ENCODE measurements around the gene CRY2. TPM values are rescaled to one million over a fixed set of nuclear protein-coding genes. Genes with fewer than 3 reads are reported as not detected.

The CRY2 gene
- total and polyA plus RNA-seq, 4 donors: 16.7 to 72.9 (median 33.0) TPM

- no peaks in the 10 kb centered on the region for H3K27me3 ChIP-seq (ENCODE audit: control insufficient read depth in 4 of 4, insufficient read depth in 4 of 4, low read length in 3 of 4)
- 43% methylated on average over 8 of the region's 8 CpGs for WGBS
- H3K4me3 ChIP-seq (ENCODE audit: low read depth in 1 of 3, low read length in 3 of 3): no peak overlapping the region
- peaks cover 7 to 23% (median 13%) of the 10 kb centered on the region in 4 donors for H3K4me1 ChIP-seq (ENCODE audit: control insufficient read depth in 4 of 4, insufficient read depth in 4 of 4, low read length in 3 of 4)
- no peak for TF ChIP-seq TAF1 (conservative IDR thresholded peaks at IDR 0.05)
- no peak for TF ChIP-seq NR2F2 (IDR thresholded peaks at IDR 0.05)
- TF ChIP-seq, protein P1, sequence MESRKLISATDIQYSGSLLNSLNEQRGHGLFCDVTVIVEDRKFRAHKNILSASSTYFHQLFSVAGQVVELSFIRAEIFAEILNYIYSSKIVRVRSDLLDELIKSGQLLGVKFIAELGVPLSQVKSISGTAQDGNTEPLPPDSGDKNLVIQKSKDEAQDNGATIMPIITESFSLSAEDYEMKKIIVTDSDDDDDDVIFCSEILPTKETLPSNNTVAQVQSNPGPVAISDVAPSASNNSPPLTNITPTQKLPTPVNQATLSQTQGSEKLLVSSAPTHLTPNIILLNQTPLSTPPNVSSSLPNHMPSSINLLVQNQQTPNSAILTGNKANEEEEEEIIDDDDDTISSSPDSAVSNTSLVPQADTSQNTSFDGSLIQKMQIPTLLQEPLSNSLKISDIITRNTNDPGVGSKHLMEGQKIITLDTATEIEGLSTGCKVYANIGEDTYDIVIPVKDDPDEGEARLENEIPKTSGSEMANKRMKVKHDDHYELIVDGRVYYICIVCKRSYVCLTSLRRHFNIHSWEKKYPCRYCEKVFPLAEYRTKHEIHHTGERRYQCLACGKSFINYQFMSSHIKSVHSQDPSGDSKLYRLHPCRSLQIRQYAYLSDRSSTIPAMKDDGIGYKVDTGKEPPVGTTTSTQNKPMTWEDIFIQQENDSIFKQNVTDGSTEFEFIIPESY (IDR thresholded peaks at IDR 0.05): no peak
- no peak for TF ChIP-seq JUND (IDR thresholded peaks at IDR 0.05)
- TF ChIP-seq, protein P2, sequence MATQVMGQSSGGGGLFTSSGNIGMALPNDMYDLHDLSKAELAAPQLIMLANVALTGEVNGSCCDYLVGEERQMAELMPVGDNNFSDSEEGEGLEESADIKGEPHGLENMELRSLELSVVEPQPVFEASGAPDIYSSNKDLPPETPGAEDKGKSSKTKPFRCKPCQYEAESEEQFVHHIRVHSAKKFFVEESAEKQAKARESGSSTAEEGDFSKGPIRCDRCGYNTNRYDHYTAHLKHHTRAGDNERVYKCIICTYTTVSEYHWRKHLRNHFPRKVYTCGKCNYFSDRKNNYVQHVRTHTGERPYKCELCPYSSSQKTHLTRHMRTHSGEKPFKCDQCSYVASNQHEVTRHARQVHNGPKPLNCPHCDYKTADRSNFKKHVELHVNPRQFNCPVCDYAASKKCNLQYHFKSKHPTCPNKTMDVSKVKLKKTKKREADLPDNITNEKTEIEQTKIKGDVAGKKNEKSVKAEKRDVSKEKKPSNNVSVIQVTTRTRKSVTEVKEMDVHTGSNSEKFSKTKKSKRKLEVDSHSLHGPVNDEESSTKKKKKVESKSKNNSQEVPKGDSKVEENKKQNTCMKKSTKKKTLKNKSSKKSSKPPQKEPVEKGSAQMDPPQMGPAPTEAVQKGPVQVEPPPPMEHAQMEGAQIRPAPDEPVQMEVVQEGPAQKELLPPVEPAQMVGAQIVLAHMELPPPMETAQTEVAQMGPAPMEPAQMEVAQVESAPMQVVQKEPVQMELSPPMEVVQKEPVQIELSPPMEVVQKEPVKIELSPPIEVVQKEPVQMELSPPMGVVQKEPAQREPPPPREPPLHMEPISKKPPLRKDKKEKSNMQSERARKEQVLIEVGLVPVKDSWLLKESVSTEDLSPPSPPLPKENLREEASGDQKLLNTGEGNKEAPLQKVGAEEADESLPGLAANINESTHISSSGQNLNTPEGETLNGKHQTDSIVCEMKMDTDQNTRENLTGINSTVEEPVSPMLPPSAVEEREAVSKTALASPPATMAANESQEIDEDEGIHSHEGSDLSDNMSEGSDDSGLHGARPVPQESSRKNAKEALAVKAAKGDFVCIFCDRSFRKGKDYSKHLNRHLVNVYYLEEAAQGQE (IDR thresholded peaks at IDR 0.05): no peak
- no peak for TF ChIP-seq GABPA (IDR thresholded peaks at IDR 0.05 in 1 of 2, conservative IDR thresholded peaks at IDR 0.05 in 1 of 2)
- no peak for TF ChIP-seq FOXA2 (IDR thresholded peaks at IDR 0.05)
- TF ChIP-seq, protein P3, sequence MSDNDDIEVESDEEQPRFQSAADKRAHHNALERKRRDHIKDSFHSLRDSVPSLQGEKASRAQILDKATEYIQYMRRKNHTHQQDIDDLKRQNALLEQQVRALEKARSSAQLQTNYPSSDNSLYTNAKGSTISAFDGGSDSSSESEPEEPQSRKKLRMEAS (IDR thresholded peaks at IDR 0.05): no peak
- no peak for TF ChIP-seq SP1 (IDR thresholded peaks at IDR 0.05)
- TF ChIP-seq CTCF (IDR thresholded peaks at IDR 0.05; ENCODE audit: low read depth, low read length, missing input control): no peak
- TF ChIP-seq, protein P4, sequence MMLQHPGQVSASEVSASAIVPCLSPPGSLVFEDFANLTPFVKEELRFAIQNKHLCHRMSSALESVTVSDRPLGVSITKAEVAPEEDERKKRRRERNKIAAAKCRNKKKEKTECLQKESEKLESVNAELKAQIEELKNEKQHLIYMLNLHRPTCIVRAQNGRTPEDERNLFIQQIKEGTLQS (IDR thresholded peaks at IDR 0.05): no peak
- no peak for TF ChIP-seq FOXA1 (IDR thresholded peaks at IDR 0.05)
- no peak for TF ChIP-seq YY1 (IDR thresholded peaks at IDR 0.05)
- TF ChIP-seq EGR1 (IDR thresholded peaks at IDR 0.05; ENCODE audit: low read depth in 2 of 2): no peak
- no peak for TF ChIP-seq RAD21 (IDR thresholded peaks at IDR 0.05)
- TF ChIP-seq RXRA (IDR thresholded peaks at IDR 0.05): no peak
- no peak for TF ChIP-seq HNF4A (conservative IDR thresholded peaks at IDR 0.05)
- no peak for TF ChIP-seq HNF4G (IDR thresholded peaks at IDR 0.05)
- no peak overlapping the region for H3K9ac ChIP-seq (ENCODE audit: low read depth in 1 of 2, low read length in 2 of 2)
- H3K27ac ChIP-seq (ENCODE audit: low read depth in 1 of 2, low read length in 2 of 2): no peak overlapping the region
- H3K9me3 ChIP-seq (ENCODE audit: control insufficient read depth in 4 of 4, low read length in 3 of 4): no peaks in the 10 kb centered on the region
- DNase-seq (ENCODE audit: low spot score): no peak
- peaks cover 0 to 3% (median 0%) of the 10 kb centered on the region in 4 donors for H3K36me3 ChIP-seq (ENCODE audit: control insufficient read depth in 4 of 4, insufficient read depth in 3 of 4, low read depth in 1 of 4, low read length in 3 of 4)
Observed at GRCh38 chr11:45900916-45901617, 53.8 kb downstream of the CRY2 start.

Measured in liver (tissue), 9 donors.